ENCODE data around the gene SESN3. TPM values are rescaled to one million over a fixed set of nuclear protein-coding genes. Genes with fewer than 3 reads are reported as not detected.

SESN3 gene
- polyA plus RNA-seq, 1 of the 3 experiments (the other 2 are of a cell fraction), result 1.7 TPM

DNA sequence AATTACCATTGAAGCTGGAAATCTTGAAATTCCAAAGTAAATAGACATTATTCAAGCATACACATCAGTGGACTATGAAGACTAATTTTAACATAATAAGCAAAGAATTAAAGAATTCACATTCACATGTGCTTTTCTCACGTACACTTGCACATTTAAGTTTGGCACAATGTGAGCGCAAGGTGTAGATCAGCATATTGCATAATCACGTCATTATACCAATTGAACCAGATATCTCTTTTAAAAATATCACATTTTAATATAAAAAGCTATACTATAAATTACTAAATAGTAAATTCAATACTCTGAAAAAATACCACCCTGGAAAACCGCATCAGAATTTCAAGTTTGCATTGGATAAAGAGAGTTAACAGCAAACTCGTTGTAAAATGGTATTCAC, 60.7 kb downstream of the SESN3 start:
- ChIA-PET POLR2A (no interaction called here), CTCF (interaction anchor here (0.7 to 1.5 kb wide), 2 partner anchors 338 to 594 kb away, joined by 3 read pairs; no protein-coding TSS in a partner anchor)
- H4K20me1 ChIP-seq (ENCODE audit: insufficient read depth), result no peaks in the 10 kb centered on the region
- H3K36me3 ChIP-seq (replicated peaks in 1 of 2; ENCODE audit: control insufficient read depth in 1 of 2, insufficient read depth in 2 of 2, low read length in 1 of 2), result peaks cover 0 to 24% of the 10 kb centered on the region in 2 experiments
- no peak overlapping the region for H3K9ac ChIP-seq
- H3K4me2 ChIP-seq, result no peak overlapping the region
- TF ChIP-seq, protein P1, sequence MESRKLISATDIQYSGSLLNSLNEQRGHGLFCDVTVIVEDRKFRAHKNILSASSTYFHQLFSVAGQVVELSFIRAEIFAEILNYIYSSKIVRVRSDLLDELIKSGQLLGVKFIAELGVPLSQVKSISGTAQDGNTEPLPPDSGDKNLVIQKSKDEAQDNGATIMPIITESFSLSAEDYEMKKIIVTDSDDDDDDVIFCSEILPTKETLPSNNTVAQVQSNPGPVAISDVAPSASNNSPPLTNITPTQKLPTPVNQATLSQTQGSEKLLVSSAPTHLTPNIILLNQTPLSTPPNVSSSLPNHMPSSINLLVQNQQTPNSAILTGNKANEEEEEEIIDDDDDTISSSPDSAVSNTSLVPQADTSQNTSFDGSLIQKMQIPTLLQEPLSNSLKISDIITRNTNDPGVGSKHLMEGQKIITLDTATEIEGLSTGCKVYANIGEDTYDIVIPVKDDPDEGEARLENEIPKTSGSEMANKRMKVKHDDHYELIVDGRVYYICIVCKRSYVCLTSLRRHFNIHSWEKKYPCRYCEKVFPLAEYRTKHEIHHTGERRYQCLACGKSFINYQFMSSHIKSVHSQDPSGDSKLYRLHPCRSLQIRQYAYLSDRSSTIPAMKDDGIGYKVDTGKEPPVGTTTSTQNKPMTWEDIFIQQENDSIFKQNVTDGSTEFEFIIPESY (IDR thresholded peaks at IDR 0.05; ENCODE audit: borderline replicate concordance, low read depth), result no peak
- no peak for TF ChIP-seq TCF12 (IDR thresholded peaks at IDR 0.05)
- TF ChIP-seq RXRA (IDR thresholded peaks at IDR 0.05; ENCODE audit: borderline replicate concordance, low read depth), result no peak
- no peaks in the 10 kb centered on the region for H3K27me3 ChIP-seq (ENCODE audit: insufficient read depth)
- H3K9me3 ChIP-seq, result no peaks in the 10 kb centered on the region
- H3K27ac ChIP-seq (ENCODE audit: low read depth in 2 of 2, low read length in 1 of 2), result no peak overlapping the region
- WGBS (ENCODE audit: low lambda C conversion rate), result 84% methylated on average over 5 of the region's 5 CpGs
- H3K4me3 ChIP-seq (ENCODE audit: low read depth in 2 of 2, low read length in 1 of 2), result no peak overlapping the region
- H2AFZ ChIP-seq (ENCODE audit: low read depth), result no peak overlapping the region
- no peaks in the 10 kb centered on the region for H3K79me2 ChIP-seq (ENCODE audit: insufficient read depth)
- no peaks in the 10 kb centered on the region for H3K4me1 ChIP-seq (ENCODE audit: control insufficient read depth in 1 of 2, insufficient read depth in 2 of 2, low read depth in 1 of 2, low read length in 1 of 2)
- H3F3A ChIP-seq (replicated peaks; ENCODE audit: insufficient read depth), result no peaks in the 10 kb centered on the region
- no peak for DNase-seq
- no peaks in the 10 kb centered on the region for H3K9me2 ChIP-seq

DNA sequence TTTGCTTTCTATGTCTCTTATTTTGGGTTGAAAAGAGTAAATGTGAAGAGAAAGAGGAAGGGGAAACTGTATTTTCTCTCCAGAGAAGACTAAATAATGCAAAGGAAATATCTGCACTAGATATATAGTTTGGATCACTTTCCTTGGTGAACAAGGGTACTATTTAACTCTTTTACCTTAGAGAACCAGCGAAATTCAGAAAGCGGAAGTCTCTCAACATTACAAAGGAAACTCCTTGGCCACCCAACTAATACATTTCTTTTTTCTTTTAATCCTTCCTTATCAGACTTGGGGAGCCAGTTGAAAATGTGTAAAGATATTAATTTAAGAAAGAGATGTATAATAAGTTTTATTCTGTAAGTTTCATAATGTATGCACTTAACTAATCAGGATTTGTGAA, 64.2 kb downstream of the SESN3 start:
- Histone ChIP-seq H3K9me2 (no peaks in the 10 kb centered on the region), H3K27me3 (ENCODE audit: insufficient read depth) (no peaks in the 10 kb centered on the region), H3K9ac (no peak overlapping the region), H3K4me2 (no peak overlapping the region), H3K36me3 (replicated peaks in 1 of 2; ENCODE audit: control insufficient read depth in 1 of 2, insufficient read depth in 2 of 2, low read length in 1 of 2) (peaks cover 0 to 12% of the 10 kb centered on the region in 2 experiments), H2AFZ (ENCODE audit: low read depth) (no peak overlapping the region), H3K79me2 (ENCODE audit: insufficient read depth) (no peaks in the 10 kb centered on the region), H3K4me3 (ENCODE audit: low read depth in 2 of 2, low read length in 1 of 2) (no peak overlapping the region), H3K27ac (ENCODE audit: low read depth in 2 of 2, low read length in 1 of 2) (no peak overlapping the region), H3K4me1 (ENCODE audit: control insufficient read depth in 1 of 2, insufficient read depth in 2 of 2, low read depth in 1 of 2, low read length in 1 of 2) (no peaks in the 10 kb centered on the region), H3F3A (replicated peaks; ENCODE audit: insufficient read depth) (no peaks in the 10 kb centered on the region), H4K20me1 (ENCODE audit: insufficient read depth) (no peaks in the 10 kb centered on the region), H3K9me3 (no peaks in the 10 kb centered on the region)
- ChIA-PET POLR2A (no interaction called here), CTCF (interaction anchor here (5.1 kb wide), 1 partner anchor 12 kb away, joined by 25 read pairs; no protein-coding TSS in a partner anchor)
- WGBS (ENCODE audit: low lambda C conversion rate), result 88% methylated on average over 2 of the region's 2 CpGs
- no peak for TF ChIP-seq TEAD4 (IDR thresholded peaks at IDR 0.05; ENCODE audit: borderline replicate concordance, insufficient read depth)
- no peak for TF ChIP-seq RAD21 (IDR thresholded peaks at IDR 0.05; ENCODE audit: low read length)
- TF ChIP-seq RXRA (IDR thresholded peaks at IDR 0.05; ENCODE audit: borderline replicate concordance, low read depth), result no peak
- TF ChIP-seq, protein P1 (IDR thresholded peaks at IDR 0.05; ENCODE audit: borderline replicate concordance, low read depth), result no peak
- DNase-seq, result no peak

DNA sequence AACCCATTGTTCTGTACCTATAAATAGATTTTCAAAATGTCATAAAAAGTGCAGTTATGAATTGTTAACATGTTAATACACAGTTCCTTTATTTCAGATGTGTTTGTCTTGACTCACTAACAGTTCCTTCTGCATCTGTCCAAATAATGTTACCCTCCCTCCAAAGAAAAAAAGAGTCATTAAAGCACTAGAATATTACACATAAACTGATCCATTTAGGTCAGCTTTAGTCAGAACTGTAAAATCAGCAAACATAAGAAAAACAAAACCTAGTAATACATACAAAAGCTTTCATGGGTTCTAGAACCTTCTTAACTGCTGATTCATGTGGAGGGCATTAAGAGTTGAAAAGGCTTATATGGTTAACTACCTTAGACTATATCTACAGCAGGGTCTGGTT, 65.4 kb downstream of the SESN3 start:
- Histone ChIP-seq H2AFZ (ENCODE audit: low read depth) (no peak overlapping the region), H3K79me2 (ENCODE audit: insufficient read depth) (no peaks in the 10 kb centered on the region), H4K20me1 (ENCODE audit: insufficient read depth) (no peaks in the 10 kb centered on the region), H3K4me2 (no peak overlapping the region), H3K27me3 (ENCODE audit: insufficient read depth) (no peaks in the 10 kb centered on the region), H3K4me1 (ENCODE audit: control insufficient read depth in 1 of 2, insufficient read depth in 2 of 2, low read depth in 1 of 2, low read length in 1 of 2) (no peaks in the 10 kb centered on the region), H3K27ac (ENCODE audit: low read depth in 2 of 2, low read length in 1 of 2) (no peak overlapping the region; a peak in 1 of 4 replicates), H3K9me2 (no peaks in the 10 kb centered on the region), H3K36me3 (replicated peaks in 1 of 2; ENCODE audit: control insufficient read depth in 1 of 2, insufficient read depth in 2 of 2, low read length in 1 of 2) (peaks cover 0 to 6% of the 10 kb centered on the region in 2 experiments), H3F3A (replicated peaks; ENCODE audit: insufficient read depth) (no peaks in the 10 kb centered on the region), H3K9me3 (no peaks in the 10 kb centered on the region), H3K9ac (no peak overlapping the region), H3K4me3 (ENCODE audit: low read depth in 2 of 2, low read length in 1 of 2) (no peak overlapping the region)
- DNase-seq, result no peak
- ChIA-PET CTCF (interaction anchor here (5.1 kb wide), 1 partner anchor 11 kb away, joined by 25 read pairs; no protein-coding TSS in a partner anchor), POLR2A (no interaction called here)
- TF ChIP-seq FOXM1 (IDR thresholded peaks at IDR 0.05; ENCODE audit: low read depth), result no peak
- no peak for TF ChIP-seq FOXJ3 (CRISPR knock-in tag; IDR thresholded peaks at IDR 0.05)
- no peak for TF ChIP-seq RXRA (IDR thresholded peaks at IDR 0.05; ENCODE audit: borderline replicate concordance, low read depth)
- TF ChIP-seq, protein P2, sequence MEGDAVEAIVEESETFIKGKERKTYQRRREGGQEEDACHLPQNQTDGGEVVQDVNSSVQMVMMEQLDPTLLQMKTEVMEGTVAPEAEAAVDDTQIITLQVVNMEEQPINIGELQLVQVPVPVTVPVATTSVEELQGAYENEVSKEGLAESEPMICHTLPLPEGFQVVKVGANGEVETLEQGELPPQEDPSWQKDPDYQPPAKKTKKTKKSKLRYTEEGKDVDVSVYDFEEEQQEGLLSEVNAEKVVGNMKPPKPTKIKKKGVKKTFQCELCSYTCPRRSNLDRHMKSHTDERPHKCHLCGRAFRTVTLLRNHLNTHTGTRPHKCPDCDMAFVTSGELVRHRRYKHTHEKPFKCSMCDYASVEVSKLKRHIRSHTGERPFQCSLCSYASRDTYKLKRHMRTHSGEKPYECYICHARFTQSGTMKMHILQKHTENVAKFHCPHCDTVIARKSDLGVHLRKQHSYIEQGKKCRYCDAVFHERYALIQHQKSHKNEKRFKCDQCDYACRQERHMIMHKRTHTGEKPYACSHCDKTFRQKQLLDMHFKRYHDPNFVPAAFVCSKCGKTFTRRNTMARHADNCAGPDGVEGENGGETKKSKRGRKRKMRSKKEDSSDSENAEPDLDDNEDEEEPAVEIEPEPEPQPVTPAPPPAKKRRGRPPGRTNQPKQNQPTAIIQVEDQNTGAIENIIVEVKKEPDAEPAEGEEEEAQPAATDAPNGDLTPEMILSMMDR (IDR thresholded peaks at IDR 0.05), result no peak
- TF ChIP-seq GABPA (IDR thresholded peaks at IDR 0.05; ENCODE audit: low read depth), result no peak
- no peak for TF ChIP-seq EP300 (IDR thresholded peaks at IDR 0.05; ENCODE audit: borderline replicate concordance in 1 of 2, low read depth in 1 of 2, low read length in 1 of 2)
- no peak for TF ChIP-seq EZH2phosphoT487 (IDR thresholded peaks at IDR 0.05; ENCODE audit: borderline replicate concordance, low read depth)
- no peak for TF ChIP-seq NRF1 (IDR thresholded peaks at IDR 0.05; ENCODE audit: low read depth, low read length)
- TF ChIP-seq ELF1 (IDR thresholded peaks at IDR 0.05), result no peak
- no peak for TF ChIP-seq POLR2AphosphoS5 (IDR thresholded peaks at IDR 0.05; ENCODE audit: low read depth, low read length)

Data from SK-N-SH (cell line).